Measurements from ENCODE around the gene DOP1A. TPM values are rescaled to one million over a fixed set of nuclear protein-coding genes. Genes with fewer than 3 reads are reported as not detected.
A peak's percentile ranks its signal among the peaks of the same experiment; 100 is the strongest.

DOP1A gene
- total and polyA plus RNA-seq, 3 donors from 2014 or later: 31.4 to 72.7 (median 68.7) TPM

GRCh38 chr6:83071023-83071422 is 3.6 kb downstream of the DOP1A start:
- H3K4me1 ChIP-seq: peaks cover 9% of the 10 kb centered on the region
- H3K9me3 ChIP-seq: no peaks in the 10 kb centered on the region
- H3K36me3 ChIP-seq (ENCODE audit: low read depth, missing control alignments): no peaks in the 10 kb centered on the region
- TF ChIP-seq CTCF (IDR thresholded peaks at IDR 0.05) (no peak), POLR2A (IDR thresholded peaks at IDR 0.05) (no peak)
- H3K27me3 ChIP-seq: no peaks in the 10 kb centered on the region
- intact Hi-C loops (cut with DNase I; ENCODE audit: low total_unique reads): no loop called here
- H3K4me3 ChIP-seq: no peak overlapping the region
- DNase-seq: no peak
- peak overlapping the region in 1 of 2 donors; percentile 23 for H3K27ac ChIP-seq
- 62 to 84% methylated on average over 4 of the region's 4 CpGs for WGBS, 2 donors

- H3K4me3 ChIP-seq: no peak overlapping the region
- no peak for DNase-seq
- no peak for TF ChIP-seq CTCF (IDR thresholded peaks at IDR 0.05)
- no peak for TF ChIP-seq POLR2A (IDR thresholded peaks at IDR 0.05)
- 89 to 95% methylated on average over 1 of the region's 1 CpG for WGBS, 2 donors
- no peaks in the 10 kb centered on the region for H3K9me3 ChIP-seq
- intact Hi-C loops (cut with DNase I; ENCODE audit: low total_unique reads): no loop called here
- peak overlapping the region in 1 of 2 donors; percentile 23 for H3K27ac ChIP-seq
- H3K4me1 ChIP-seq: peaks cover 9% of the 10 kb centered on the region
- no peaks in the 10 kb centered on the region for H3K27me3 ChIP-seq
- no peaks in the 10 kb centered on the region for H3K36me3 ChIP-seq (ENCODE audit: low read depth, missing control alignments)
These were observed 4.2 kb downstream of the DOP1A start for GRCh38 chr6:83071707-83072106.

- Histone ChIP-seq H3K36me3 (ENCODE audit: low read depth, missing control alignments) (no peaks in the 10 kb centered on the region), H3K27ac (no peak overlapping the region), H3K4me3 (no peak overlapping the region), H3K9me3 (no peaks in the 10 kb centered on the region), H3K27me3 (no peaks in the 10 kb centered on the region), H3K4me1 (peaks cover 9% of the 10 kb centered on the region)
- intact Hi-C loops (cut with DNase I; ENCODE audit: low total_unique reads): no loop called here
- TF ChIP-seq CTCF (IDR thresholded peaks at IDR 0.05) (no peak), POLR2A (IDR thresholded peaks at IDR 0.05) (no peak)
- WGBS, 2 donors: 93 to 94% methylated on average over 2 of the region's 2 CpGs
- no peak for DNase-seq
These were observed 5.3 kb downstream of the DOP1A start for GRCh38 chr6:83072726-83073125.

GRCh38 chr6:83073615-83074014 is 6.1 kb downstream of the DOP1A start:
- 78 to 93% methylated on average over 1 of the region's 1 CpG for WGBS, 2 donors
- TF ChIP-seq CTCF (IDR thresholded peaks at IDR 0.05): no peak
- TF ChIP-seq POLR2A (IDR thresholded peaks at IDR 0.05): no peak

GRCh38 chr6:83083476-83083875 is 16.0 kb downstream of the DOP1A start:
- H3K4me1 ChIP-seq: no peaks in the 10 kb centered on the region
- no peak overlapping the region for H3K4me3 ChIP-seq
- no peaks in the 10 kb centered on the region for H3K36me3 ChIP-seq (ENCODE audit: low read depth, missing control alignments)
- H3K27ac ChIP-seq: no peak overlapping the region
- TF ChIP-seq CTCF (IDR thresholded peaks at IDR 0.05) (no peak), POLR2A (IDR thresholded peaks at IDR 0.05) (no peak)
- H3K27me3 ChIP-seq: no peaks in the 10 kb centered on the region
- no peaks in the 10 kb centered on the region for H3K9me3 ChIP-seq
- no peak for DNase-seq
- intact Hi-C loops (cut with DNase I; ENCODE audit: low total_unique reads): no loop called here
- WGBS, 2 donors: 42 to 57% methylated on average over 1 of the region's 1 CpG

More at GRCh38 chr6:83073615-83074014, 6.1 kb downstream of the DOP1A start:
- Histone ChIP-seq H3K27me3 (no peaks in the 10 kb centered on the region), H3K36me3 (ENCODE audit: low read depth, missing control alignments) (no peaks in the 10 kb centered on the region), H3K27ac (no peak overlapping the region), H3K4me3 (no peak overlapping the region), H3K4me1 (peaks cover 5% of the 10 kb centered on the region), H3K9me3 (no peaks in the 10 kb centered on the region)
- intact Hi-C loops (cut with DNase I; ENCODE audit: low total_unique reads): no loop called here
- DNase-seq: no peak

Measured in testis (tissue), 3 donors.